HepG2 (cell line): ENCODE results near the gene PAIP1. TPM values are rescaled to one million over a fixed set of nuclear protein-coding genes. Genes with fewer than 3 reads are reported as not detected.

Source experiments
- E2F2 ChIP-seq: sonication (generic); formaldehyde crosslinking; IDR thresholded peaks from 2 replicates; pipeline ENCODE4 v1.4.0; 2020; ENCODE audit warnings: missing genetic modification reagents, borderline replicate concordance
- EED ChIP-seq: sonication (generic); formaldehyde crosslinking; IDR thresholded peaks from 2 replicates; pipeline ENCODE4 v1.5.0; 2020; ENCODE audit warnings: mild to moderate bottlenecking, missing genetic modification reagents
- PHF8 ChIP-seq: sonication (generic); formaldehyde crosslinking; IDR thresholded peaks from 2 replicates; pipeline ENCODE4 v1.5.0; 2020; ENCODE audit warnings: missing genetic modification reagents
- YY1 ChIP-seq: IDR thresholded peaks from 2 replicates; pipeline ENCODE4 v1.6.1; 2011; ENCODE audit warnings: low read length, low read depth, moderate library complexity, mild to moderate bottlenecking; ENCODE audit not compliant: insufficient read depth, insufficient replicate concordance
- ZBTB10 ChIP-seq: sonication (generic); formaldehyde crosslinking; IDR thresholded peaks from 2 replicates; pipeline ENCODE4 v1.4.0; 2020; ENCODE audit warnings: missing genetic modification reagents, borderline replicate concordance
- ZBTB7B ChIP-seq: sonication (generic); formaldehyde crosslinking; IDR thresholded peaks from 2 replicates; pipeline ENCODE4 v1.4.0; 2020; ENCODE audit warnings: missing genetic modification reagents
- ZFP91 ChIP-seq: sonication (generic); formaldehyde crosslinking; IDR thresholded peaks from 2 replicates; pipeline ENCODE4 v1.9.0; 2022; ENCODE audit warnings: missing genetic modification reagents, mild to moderate bottlenecking, borderline replicate concordance
- ZFY ChIP-seq: sonication (generic); formaldehyde crosslinking; IDR thresholded peaks from 2 replicates; pipeline ENCODE4 v1.4.0; 2020; ENCODE audit warnings: missing genetic modification reagents
- ZNF30 ChIP-seq: sonication (generic); formaldehyde crosslinking; IDR thresholded peaks from 2 replicates; pipeline ENCODE4 v1.5.0; 2020; ENCODE audit warnings: mild to moderate bottlenecking, missing genetic modification reagents
- ZNF318 ChIP-seq: sonication (generic); formaldehyde crosslinking; IDR thresholded peaks from 2 replicates; pipeline ENCODE4 v1.4.0; 2020; ENCODE audit warnings: mild to moderate bottlenecking, missing genetic modification reagents
- ZNF547 ChIP-seq: sonication (generic); formaldehyde crosslinking; IDR thresholded peaks from 2 replicates; pipeline ENCODE4 v1.5.1; 2020; ENCODE audit warnings: mild to moderate bottlenecking, missing genetic modification reagents
- ZNF660 ChIP-seq: sonication (generic); formaldehyde crosslinking; IDR thresholded peaks from 2 replicates; pipeline ENCODE4 v1.5.1; 2020; ENCODE audit warnings: mild to moderate bottlenecking, low read depth, missing genetic modification reagents, borderline replicate concordance
- ZNF703 ChIP-seq: sonication (generic); formaldehyde crosslinking; IDR thresholded peaks from 2 replicates; pipeline ENCODE4 v1.5.1; 2020; ENCODE audit warnings: missing genetic modification reagents, mild to moderate bottlenecking, moderate library complexity, borderline replicate concordance
- ZNF776 ChIP-seq: sonication (generic); formaldehyde crosslinking; IDR thresholded peaks from 2 replicates; pipeline ENCODE4 v1.4.0; 2020; ENCODE audit warnings: mild to moderate bottlenecking, missing genetic modification reagents
- polyA plus RNA-seq, 8 experiments: library from polyadenylated mRNA; depleted of rRNA in 3 of 8; stranded (reverse) in 7 of 8; unstranded in 1 of 8; fragments of >200 nt; fragmentation: Illumina TruSeq in 4 of 8; extraction: Trizol in 4 of 8; gene quantifications; 2 replicates each; pipeline versions ENCODE4 v1.2.1 to v1.2.3, GENCODE V29; 2011 to 2016; ENCODE audit warnings: low read depth in 4 of 8, missing spikeins in 1 of 8, mixed read lengths in 1 of 8; ENCODE audit not compliant: insufficient read depth in 1 of 8
- total RNA-seq, 5 experiments: library from RNA; depleted of rRNA; stranded (reverse); fragments of >200 nt; fragmentation: Illumina TruSeq; extraction: Trizol; gene quantifications; 2 replicates each; pipeline ENCODE4 v1.2.3, GENCODE V29; 2016; ENCODE audit warnings: low read depth in 1 of 5

Gene PAIP1
- total and polyA plus RNA-seq, 2 of the 13 experiments (the other 11 are each of a cell fraction or from before 2014, with no cell fraction given): 96.6 to 116 TPM

- no peak for TF ChIP-seq ZBTB10 (CRISPR knock-in tag)
- TF ChIP-seq EED (CRISPR knock-in tag): peak; percentile 22; the same call in 1 of the 2 replicates
- TF ChIP-seq ZNF776 (CRISPR knock-in tag): no peak; the same call in 1 of the 2 replicates
- TF ChIP-seq ZNF318 (CRISPR knock-in tag): no peak
- no peak for TF ChIP-seq ZNF660 (CRISPR knock-in tag)
- TF ChIP-seq ZNF703 (CRISPR knock-in tag): peak; percentile 68; the same call in 1 of the 2 replicates
- TF ChIP-seq ZBTB7B: no peak
- peak; percentile 73; the same call in 1 of the 2 replicates for TF ChIP-seq ZFP91 (CRISPR knock-in tag)
- no peak for TF ChIP-seq E2F2 (CRISPR knock-in tag)
- TF ChIP-seq ZNF30 (CRISPR knock-in tag): no peak
- TF ChIP-seq ZNF547: peak; percentile 23; the same call in 1 of the 2 replicates
- TF ChIP-seq PHF8 (CRISPR knock-in tag): peak; percentile 46
- peak; percentile 9 for TF ChIP-seq YY1
- TF ChIP-seq ZFY (CRISPR knock-in tag): peak; percentile 73
Observed at GRCh38 chr5:43484106-43484849, 72.6 kb downstream of the PAIP1 start (continued).
